ENCODE measurements around the gene FBRS. TPM values are rescaled to one million over a fixed set of nuclear protein-coding genes. Genes with fewer than 3 reads are reported as not detected.

Gene FBRS
- total and polyA plus RNA-seq, 2 of the 8 experiments (the other 6 are each of a cell fraction or from before 2014, with no cell fraction given): 2.4 to 13.9 TPM

DNA sequence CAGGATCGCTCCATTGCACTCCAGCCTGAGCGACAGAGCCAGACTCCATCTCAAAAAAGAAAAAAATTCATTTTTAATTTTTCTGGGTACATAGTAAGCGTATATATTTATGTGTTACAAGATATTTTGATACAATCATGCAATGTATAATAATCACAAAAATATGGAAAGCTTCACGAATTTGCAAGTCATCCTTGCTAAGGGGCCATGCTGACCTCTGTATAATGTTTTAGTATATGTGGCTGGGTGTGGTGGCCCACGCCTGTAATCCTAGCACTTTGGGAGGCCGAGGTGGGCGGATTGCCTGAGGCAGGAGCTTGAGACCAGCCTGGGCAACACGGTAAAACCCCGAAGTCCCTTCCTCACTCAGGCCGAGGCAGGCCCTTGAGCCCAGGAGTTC, 16.9 kb downstream of the FBRS start:
- Histone ChIP-seq H3K79me2 (ENCODE audit: control insufficient read depth in 1 of 2, insufficient read depth in 2 of 2, low read length in 2 of 2) (no peaks in the 10 kb centered on the region), H3K56ac (replicated peaks; ENCODE audit: insufficient read length, low read depth, low read length) (no peak overlapping the region), H4K20me1 (replicated peaks in 1 of 2; ENCODE audit: control insufficient read depth in 1 of 2, insufficient read depth in 2 of 2, low read length in 2 of 2) (peaks cover 10 to 33% of the 10 kb centered on the region in 2 experiments), H4K91ac (replicated peaks; ENCODE audit: insufficient read length, low read length) (no peak overlapping the region), H2BK5ac (ENCODE audit: low read depth, low read length) (no peak overlapping the region), H3K23me2 (ENCODE audit: low read depth, low read length) (no peaks in the 10 kb centered on the region; the same call in 1 of the 2 replicates), H3K4me2 (ENCODE audit: insufficient read depth in 1 of 2, low read depth in 2 of 2, low read length in 2 of 2) (no peak overlapping the region), H3K14ac (ENCODE audit: insufficient read length) (no peak overlapping the region), H3K23ac (ENCODE audit: insufficient read length) (no peak overlapping the region), H3K18ac (ENCODE audit: extremely low read depth, low read length) (no peak overlapping the region), H3K36me3 (ENCODE audit: control insufficient read depth in 2 of 4, insufficient read depth in 4 of 4, low read length in 3 of 4) (no peaks in the 10 kb centered on the region), H3K4me1 (replicated peaks in 1 of 4; ENCODE audit: control insufficient read depth in 3 of 4, insufficient read depth in 4 of 4, low read length in 3 of 4) (peaks cover 0 to 3% (median 3%) of the 10 kb centered on the region in 4 experiments; a peak in 4 of 7 replicates), H3K4me3 (ENCODE audit: extremely low read depth in 1 of 4, insufficient read depth in 2 of 4, low read depth in 3 of 4, low read length in 4 of 4) (no peak overlapping the region), H2BK15ac (ENCODE audit: low read length) (no peak overlapping the region), H3K9ac (replicated peaks in 1 of 4; ENCODE audit: extremely low read depth in 1 of 4, low read depth in 3 of 4, low read length in 3 of 4) (no peak overlapping the region), H2AFZ (ENCODE audit: low read length) (no peak overlapping the region), H3K27me3 (replicated peaks in 1 of 4; ENCODE audit: control insufficient read depth in 3 of 4, extremely low read depth in 1 of 4, insufficient read depth in 3 of 4, low read length in 3 of 4) (peaks cover 73 to 95% (median 94%) of the 10 kb centered on the region in 4 experiments), H2AK5ac (ENCODE audit: low read depth, low read length) (no peak overlapping the region), H3K9me3 (ENCODE audit: insufficient read depth in 2 of 2, low read depth in 1 of 2, low read length in 1 of 2) (no peaks in the 10 kb centered on the region; a peak in 1 of 4 replicates), H2BK12ac (ENCODE audit: low read depth, low read length) (no peak overlapping the region), H3K27ac (ENCODE audit: low read depth, low read length) (no peak overlapping the region), H2BK120ac (replicated peaks; ENCODE audit: low read depth, low read length) (no peak overlapping the region), H3K79me1 (ENCODE audit: low read depth, low read length) (no peaks in the 10 kb centered on the region), H2BK20ac (ENCODE audit: low read length) (no peak overlapping the region), H4K5ac (ENCODE audit: insufficient read length, low read depth, low read length) (no peak overlapping the region), H4K8ac (ENCODE audit: extremely low read depth, insufficient read depth, low read length) (no peak overlapping the region), H3K4ac (replicated peaks; ENCODE audit: insufficient read length, low read depth, low read length) (no peak overlapping the region)
- POLR2A ChIA-PET (ENCODE audit: partially characterized antibody): interaction anchor here (0.6 to 2.0 kb wide), 3 partner anchors 10 to 39 kb away, joined by 3 to 5 read pairs (median 4); no protein-coding TSS in a partner anchor
- CTCF ChIA-PET (ENCODE audit: partially characterized antibody): interaction anchor here (0.7 to 2.5 kb wide), 2 partner anchors 19 to 21 kb away, joined by 4 to 13 read pairs; no protein-coding TSS in a partner anchor
- WGBS, 2 experiments (ENCODE audit: extremely low coverage in 1 of 2, insufficient coverage in 1 of 2, insufficient read length in 1 of 2, insufficient replicate concordance in 2 of 2, low coverage in 1 of 2, low lambda C conversion rate in 2 of 2, missing lambda C conversion rate in 1 of 2): 81% methylated on average over 10 of the region's 10 CpGs; no CpG with 5 or more reads in 1 of the 2 experiments
- DNase-seq (ENCODE audit: low read depth in 1 of 2, low spot score in 2 of 2) (no peak), FAIRE-seq (no peak)
- TF ChIP-seq CTBP2 (IDR thresholded peaks at IDR 0.05; ENCODE audit: borderline replicate concordance, insufficient read depth, insufficient read length, low read length) (no peak), BRCA1 (IDR thresholded peaks at IDR 0.05; ENCODE audit: low read depth, low read length) (no peak), KDM4A (IDR thresholded peaks at IDR 0.05; ENCODE audit: low read depth, low read length, severe bottlenecking) (no peak), POU5F1 (IDR thresholded peaks at IDR 0.05; ENCODE audit: low read depth, low read length) (no peak), BCL11A (IDR thresholded peaks at IDR 0.05; ENCODE audit: low read depth in 2 of 2, low read length in 2 of 2) (no peak), SRF (IDR thresholded peaks at IDR 0.05; ENCODE audit: low read depth, low read length) (no peak), CBX5 (IDR thresholded peaks at IDR 0.05; ENCODE audit: low read depth, low read length) (no peak), SIRT6 (IDR thresholded peaks at IDR 0.05; ENCODE audit: low read length) (no peak), HDAC2 (IDR thresholded peaks at IDR 0.05; ENCODE audit: borderline replicate concordance in 1 of 2, low read depth in 2 of 2, low read length in 2 of 2) (no peak), NRF1 (IDR thresholded peaks at IDR 0.05; ENCODE audit: low read depth, low read length) (no peak), EP300 (IDR thresholded peaks at IDR 0.05; ENCODE audit: borderline replicate concordance in 1 of 2, low read depth in 2 of 2, low read length in 2 of 2) (no peak)
- TF ChIP-seq, protein P1, sequence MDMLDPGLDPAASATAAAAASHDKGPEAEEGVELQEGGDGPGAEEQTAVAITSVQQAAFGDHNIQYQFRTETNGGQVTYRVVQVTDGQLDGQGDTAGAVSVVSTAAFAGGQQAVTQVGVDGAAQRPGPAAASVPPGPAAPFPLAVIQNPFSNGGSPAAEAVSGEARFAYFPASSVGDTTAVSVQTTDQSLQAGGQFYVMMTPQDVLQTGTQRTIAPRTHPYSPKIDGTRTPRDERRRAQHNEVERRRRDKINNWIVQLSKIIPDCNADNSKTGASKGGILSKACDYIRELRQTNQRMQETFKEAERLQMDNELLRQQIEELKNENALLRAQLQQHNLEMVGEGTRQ (IDR thresholded peaks at IDR 0.05; ENCODE audit: low read length): no peak
